B cell (primary cell): ENCODE results near the gene NELL2.

Experiments
- EZH2 ChIP-seq: IDR thresholded peaks from 2 replicates; pipeline ENCODE4 v1.6.1; 2012; ENCODE audit warnings: borderline replicate concordance, low read depth, mild to moderate bottlenecking, moderate library complexity, low read length; ENCODE audit not compliant: insufficient read depth, poor library complexity, severe bottlenecking
- TF ChIP-seq, protein P1 (sequence below): fragments of 200-600 bp; IDR thresholded peaks from one replicate; pipeline ENCODE4 v1.8.0; 2022; ENCODE audit warnings: antibody characterized with exemption, mild to moderate bottlenecking

DNA sequence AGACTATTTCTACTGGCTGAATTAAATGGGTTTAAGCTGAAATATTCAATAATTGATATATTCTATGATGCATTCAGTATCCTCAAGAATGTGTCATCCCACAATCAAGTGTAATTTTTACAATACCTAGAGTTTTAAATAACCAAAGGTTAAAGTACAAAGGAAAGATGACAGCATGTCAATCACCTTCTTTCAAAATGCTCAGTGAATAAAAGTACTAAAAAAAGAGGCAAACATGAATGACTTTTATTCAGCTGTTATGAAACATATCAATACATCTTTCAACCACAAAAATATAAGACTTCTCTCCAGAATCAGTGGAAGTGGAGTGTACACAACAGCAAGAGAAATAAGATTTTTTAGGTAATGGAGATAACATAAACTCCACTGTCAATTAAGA lies 72.0 kb downstream of the NELL2 start:
- TF ChIP-seq, protein P1, sequence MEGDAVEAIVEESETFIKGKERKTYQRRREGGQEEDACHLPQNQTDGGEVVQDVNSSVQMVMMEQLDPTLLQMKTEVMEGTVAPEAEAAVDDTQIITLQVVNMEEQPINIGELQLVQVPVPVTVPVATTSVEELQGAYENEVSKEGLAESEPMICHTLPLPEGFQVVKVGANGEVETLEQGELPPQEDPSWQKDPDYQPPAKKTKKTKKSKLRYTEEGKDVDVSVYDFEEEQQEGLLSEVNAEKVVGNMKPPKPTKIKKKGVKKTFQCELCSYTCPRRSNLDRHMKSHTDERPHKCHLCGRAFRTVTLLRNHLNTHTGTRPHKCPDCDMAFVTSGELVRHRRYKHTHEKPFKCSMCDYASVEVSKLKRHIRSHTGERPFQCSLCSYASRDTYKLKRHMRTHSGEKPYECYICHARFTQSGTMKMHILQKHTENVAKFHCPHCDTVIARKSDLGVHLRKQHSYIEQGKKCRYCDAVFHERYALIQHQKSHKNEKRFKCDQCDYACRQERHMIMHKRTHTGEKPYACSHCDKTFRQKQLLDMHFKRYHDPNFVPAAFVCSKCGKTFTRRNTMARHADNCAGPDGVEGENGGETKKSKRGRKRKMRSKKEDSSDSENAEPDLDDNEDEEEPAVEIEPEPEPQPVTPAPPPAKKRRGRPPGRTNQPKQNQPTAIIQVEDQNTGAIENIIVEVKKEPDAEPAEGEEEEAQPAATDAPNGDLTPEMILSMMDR: no peak
- no peak for TF ChIP-seq EZH2
